ENCODE results near the gene NME4.
A peak's percentile ranks its signal among the peaks of the same experiment; 100 is the strongest.
"Not testable (repeated sequence)": the region's sequence is repeated elsewhere in the genome, so short reads cannot be mapped to it uniquely, and the experiment has no call there.

Gene NME4

GRCh38 chr16:378113-378820 is 18.7 kb upstream of the NME4 start:
- not testable (repeated sequence) for H3K36me3 Mint-ChIP-seq (ENCODE audit: low read depth); H3K27me3 Mint-ChIP-seq (ENCODE audit: low read depth); H3K4me3 Mint-ChIP-seq; H3K9me3 Mint-ChIP-seq; H3K4me1 Mint-ChIP-seq (ENCODE audit: low read depth); H3K27ac Mint-ChIP-seq

GRCh38 chr16:378821-379182 is 18.2 kb upstream of the NME4 start:
- H3K27me3 Mint-ChIP-seq (ENCODE audit: low read depth), result peaks cover 9% of the 10 kb centered on the region
- no peak overlapping the region for H3K27ac Mint-ChIP-seq
- H3K4me1 Mint-ChIP-seq (ENCODE audit: low read depth), result peaks cover 9% of the 10 kb centered on the region
- H3K4me3 Mint-ChIP-seq, result no peak overlapping the region
- H3K9me3 Mint-ChIP-seq, result no peaks in the 10 kb centered on the region
- peaks cover 1% of the 10 kb centered on the region for H3K36me3 Mint-ChIP-seq (ENCODE audit: low read depth)

GRCh38 chr16:379183-379960 is 17.6 kb upstream of the NME4 start:
- Mint-ChIP-seq H3K9me3 (no peaks in the 10 kb centered on the region), H3K4me3 (no peak overlapping the region), H3K36me3 (ENCODE audit: low read depth) (peaks cover 1% of the 10 kb centered on the region), H3K4me1 (ENCODE audit: low read depth) (peaks cover 9% of the 10 kb centered on the region), H3K27ac (no peak overlapping the region), H3K27me3 (ENCODE audit: low read depth) (peaks cover 9% of the 10 kb centered on the region)

- no peaks in the 10 kb centered on the region for H3K9me3 Mint-ChIP-seq
- H3K27me3 Mint-ChIP-seq (ENCODE audit: low read depth), result peaks cover 9% of the 10 kb centered on the region
- H3K4me3 Mint-ChIP-seq, result peak overlapping the region; percentile 59
- no peak overlapping the region for H3K27ac Mint-ChIP-seq
- H3K36me3 Mint-ChIP-seq (ENCODE audit: low read depth), result peaks cover 1% of the 10 kb centered on the region
- H3K4me1 Mint-ChIP-seq (ENCODE audit: low read depth), result peaks cover 9% of the 10 kb centered on the region
These were observed 16.8 kb upstream of the NME4 start for GRCh38 chr16:379961-380761.

GRCh38 chr16:380762-381011 is 16.3 kb upstream of the NME4 start:
- no peak overlapping the region for H3K27ac Mint-ChIP-seq

GRCh38 chr16:381012-381788 is 15.8 kb upstream of the NME4 start:
- Mint-ChIP-seq H3K4me3 (peak overlapping the region; percentile 72), H3K27me3 (ENCODE audit: low read depth) (peaks cover 9% of the 10 kb centered on the region), H3K9me3 (no peaks in the 10 kb centered on the region), H3K4me1 (ENCODE audit: low read depth) (peaks cover 9% of the 10 kb centered on the region), H3K36me3 (ENCODE audit: low read depth) (peaks cover 1% of the 10 kb centered on the region), H3K27ac (no peak overlapping the region)

More at GRCh38 chr16:380762-381011, 16.3 kb upstream of the NME4 start:
- Mint-ChIP-seq H3K4me1 (ENCODE audit: low read depth) (peaks cover 9% of the 10 kb centered on the region), H3K36me3 (ENCODE audit: low read depth) (peaks cover 1% of the 10 kb centered on the region), H3K4me3 (peak overlapping the region; percentile 72), H3K9me3 (no peaks in the 10 kb centered on the region), H3K27me3 (ENCODE audit: low read depth) (peaks cover 9% of the 10 kb centered on the region)

- Mint-ChIP-seq H3K4me3 (peak within 1 kb of the TSS; percentile 85), H3K9me3 (no peaks in the 10 kb centered on the region), H3K36me3 (ENCODE audit: low read depth) (peaks cover 1% of the 10 kb centered on the region), H3K4me1 (ENCODE audit: low read depth) (peaks cover 9% of the 10 kb centered on the region), H3K27me3 (ENCODE audit: low read depth) (peaks cover 9% of the 10 kb centered on the region), H3K27ac (peak within 1 kb of the TSS; percentile 12)
These were observed 14.9 kb upstream of the NME4 start, which contains the start of gene PGAP6 for GRCh38 chr16:381789-382717. Gene PGAP6 (minus strand): TSS chr16:381978. CDS start chr16:381821, 157 bp downstream.

GRCh38 chr16:383326-384051 is 13.5 kb upstream of the NME4 start:
- Mint-ChIP-seq H3K27ac (peak overlapping the region; percentile 12), H3K4me1 (ENCODE audit: low read depth) (peaks cover 9% of the 10 kb centered on the region), H3K27me3 (ENCODE audit: low read depth) (peaks cover 9% of the 10 kb centered on the region), H3K4me3 (peak overlapping the region; percentile 85), H3K36me3 (ENCODE audit: low read depth) (peaks cover 1% of the 10 kb centered on the region), H3K9me3 (no peaks in the 10 kb centered on the region)

- H3K4me3 Mint-ChIP-seq, result no peak overlapping the region
- H3K27ac Mint-ChIP-seq, result no peak overlapping the region
- H3K36me3 Mint-ChIP-seq (ENCODE audit: low read depth), result peaks cover 1% of the 10 kb centered on the region
- H3K27me3 Mint-ChIP-seq (ENCODE audit: low read depth), result peaks cover 9% of the 10 kb centered on the region
- peaks cover 9% of the 10 kb centered on the region for H3K4me1 Mint-ChIP-seq (ENCODE audit: low read depth)
- H3K9me3 Mint-ChIP-seq, result peaks cover 4% of the 10 kb centered on the region
These were observed 10.3 kb upstream of the NME4 start for GRCh38 chr16:386641-387156.

GRCh38 chr16:387761-388666 is 9.0 kb upstream of the NME4 start:
- H3K36me3 Mint-ChIP-seq (ENCODE audit: low read depth); H3K4me3 Mint-ChIP-seq; H3K27ac Mint-ChIP-seq; H3K4me1 Mint-ChIP-seq (ENCODE audit: low read depth); H3K9me3 Mint-ChIP-seq; H3K27me3 Mint-ChIP-seq (ENCODE audit: low read depth): not testable (repeated sequence)

- no peak overlapping the region for H3K4me3 Mint-ChIP-seq
- H3K4me1 Mint-ChIP-seq (ENCODE audit: low read depth), result peaks cover 3% of the 10 kb centered on the region
- H3K27ac Mint-ChIP-seq, result no peak overlapping the region
- no peaks in the 10 kb centered on the region for H3K27me3 Mint-ChIP-seq (ENCODE audit: low read depth)
- no peaks in the 10 kb centered on the region for H3K36me3 Mint-ChIP-seq (ENCODE audit: low read depth)
- H3K9me3 Mint-ChIP-seq, result peaks cover 9% of the 10 kb centered on the region
These were observed 7.6 kb upstream of the NME4 start for GRCh38 chr16:389352-389751.

GRCh38 chr16:391885-392335 is 5.1 kb upstream of the NME4 start:
- H3K36me3 Mint-ChIP-seq (ENCODE audit: low read depth), result peaks cover 2% of the 10 kb centered on the region
- peaks cover 11% of the 10 kb centered on the region for H3K27me3 Mint-ChIP-seq (ENCODE audit: low read depth)
- no peak overlapping the region for H3K27ac Mint-ChIP-seq
- H3K4me1 Mint-ChIP-seq (ENCODE audit: low read depth), result peaks cover 9% of the 10 kb centered on the region
- peaks cover 9% of the 10 kb centered on the region for H3K9me3 Mint-ChIP-seq
- no peak overlapping the region for H3K4me3 Mint-ChIP-seq
